Naive B cell (primary cell): ENCODE results near the gene FAM177B. TPM values are rescaled to one million over a fixed set of nuclear protein-coding genes. Genes with fewer than 3 reads are reported as not detected.

Source experiments
- ATAC-seq, 2 donors: fragments of 150-1000 bp; cut with Tn5 transposase; 2 replicates each; pipeline ENCODE4 v1.10.0; 2021; ENCODE audit warnings: low read depth in 2 of 2, mild to moderate bottlenecking in 2 of 2, moderate library complexity in 2 of 2
- DNase-seq: peaks from one replicate; pipeline ENCODE4 v3.0.0; 2022
- H3K27ac Mint-ChIP-seq, 6 donors: one replicate each; pipeline ENCODE4 v1.8.0; 2020 to 2022; ENCODE audit warnings: mild to moderate bottlenecking in 6 of 6, mixed read lengths in 6 of 6, moderate library complexity in 5 of 6, inconsistent platforms in 2 of 6
- H3K27me3 Mint-ChIP-seq, 3 donors: one replicate each; pipeline ENCODE4 v1.8.0; 2021 to 2022; ENCODE audit warnings: mixed read lengths in 3 of 3, mild to moderate bottlenecking in 1 of 3
- H3K36me3 Mint-ChIP-seq, 2 donors: one replicate each; pipeline ENCODE4 v1.8.0; 2020 to 2022; ENCODE audit warnings: mixed read lengths in 2 of 2, inconsistent platforms in 1 of 2, mild to moderate bottlenecking in 1 of 2
- H3K4me1 Mint-ChIP-seq, 3 donors: one replicate each; pipeline ENCODE4 v1.8.0; 2020 to 2022; ENCODE audit warnings: mixed read lengths in 3 of 3, inconsistent platforms in 1 of 3, mild to moderate bottlenecking in 1 of 3, moderate library complexity in 1 of 3
- H3K4me3 Mint-ChIP-seq, 8 donors: one replicate each; pipeline ENCODE4 v1.8.0; 2020 to 2022; ENCODE audit warnings: mild to moderate bottlenecking in 8 of 8, mixed read lengths in 8 of 8, moderate library complexity in 8 of 8, inconsistent platforms in 2 of 8
- H3K9me3 Mint-ChIP-seq, 7 donors: one replicate each; pipeline ENCODE4 v1.8.0; 2020 to 2022; ENCODE audit warnings: mixed read lengths in 7 of 7, mild to moderate bottlenecking in 5 of 7, inconsistent platforms in 2 of 7, moderate library complexity in 1 of 7
- polyA plus RNA-seq, 6 donors: library from polyadenylated mRNA; unstranded; fragments of 300-500 nt; fragmentation: Illumina TruSeq; gene quantifications; one replicate each; pipeline ENCODE4 v1.2.3, GENCODE V29; 2021; ENCODE audit warnings: low read depth in 6 of 6

The FAM177B gene
- polyA plus RNA-seq, 6 donors from 2014 or later: 38.4 to 120 (median 66.8) TPM

DNA sequence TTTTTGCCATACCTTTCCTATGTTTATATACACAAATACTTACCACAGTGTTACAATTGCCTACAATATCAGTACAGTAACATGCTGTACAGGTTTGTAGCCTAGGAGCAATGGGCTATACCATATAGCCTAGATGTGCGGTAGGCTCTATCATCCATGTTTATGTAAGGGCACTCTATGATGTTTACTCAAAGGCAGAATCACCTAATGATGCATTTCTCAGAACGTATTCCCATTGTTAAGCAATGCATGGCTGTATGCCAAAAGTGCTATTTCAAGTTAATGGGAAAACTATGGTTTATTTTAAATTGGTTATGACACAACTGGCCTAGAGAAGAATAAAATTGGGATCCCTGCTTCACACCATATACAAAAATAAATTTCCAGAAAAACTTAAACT lies 41.0 kb downstream of the FAM177B start:
- DNase-seq (no peak), ATAC-seq (no peak)
- Mint-ChIP-seq H3K4me1 (peaks cover 24 to 36% (median 28%) of the 10 kb centered on the region in 3 donors), H3K36me3 (no peaks in the 10 kb centered on the region), H3K9me3 (peaks cover 0 to 7% (median 1%) of the 10 kb centered on the region in 7 donors), H3K27me3 (no peaks in the 10 kb centered on the region), H3K4me3 (no peak overlapping the region), H3K27ac (no peak overlapping the region)

DNA sequence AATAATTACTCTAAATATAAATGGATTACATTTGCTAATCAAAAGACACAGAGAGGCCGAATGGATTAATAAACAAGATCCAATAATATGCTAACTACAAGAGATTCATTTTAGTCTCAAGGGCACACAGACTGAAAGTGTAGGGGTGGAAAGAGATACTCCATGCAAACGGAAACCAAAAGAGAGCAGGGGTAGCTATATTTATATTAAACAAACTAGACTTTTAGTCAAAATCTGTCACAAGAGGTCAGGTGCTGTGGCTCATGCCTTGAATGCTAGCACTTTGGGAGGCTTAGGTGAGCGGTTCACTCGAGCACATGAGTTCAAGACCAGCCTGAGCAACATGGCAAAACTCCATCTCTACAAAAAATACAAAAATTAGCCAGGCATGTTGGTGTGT lies 44.2 kb downstream of the FAM177B start:
- Mint-ChIP-seq H3K4me1 (peaks cover 25 to 47% (median 32%) of the 10 kb centered on the region in 3 donors), H3K4me3 (no peak overlapping the region), H3K27ac (no peak overlapping the region), H3K36me3 (no peaks in the 10 kb centered on the region), H3K27me3 (no peaks in the 10 kb centered on the region), H3K9me3 (peaks cover 0 to 5% (median 0%) of the 10 kb centered on the region in 7 donors)
- DNase-seq: no peak
- no peak for ATAC-seq

DNA sequence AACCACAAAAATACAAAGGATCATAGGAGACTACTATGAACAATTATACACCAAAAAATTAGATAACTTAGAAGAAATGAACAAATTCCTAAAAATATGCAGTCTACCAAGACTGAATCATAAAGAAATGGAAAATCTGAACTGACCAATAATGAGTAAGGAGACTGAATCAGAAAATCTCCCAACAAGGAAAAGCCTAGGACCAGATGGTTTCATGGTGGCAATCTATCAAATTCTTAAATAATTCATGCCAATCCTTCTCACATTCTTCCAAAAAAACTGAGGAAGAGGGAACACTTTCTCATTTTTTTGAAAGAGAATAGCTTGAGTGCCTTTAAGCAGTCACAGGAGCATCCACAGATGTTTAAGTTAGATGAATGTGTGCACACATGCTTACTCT lies 46.0 kb downstream of the FAM177B start:
- H3K9me3 Mint-ChIP-seq: peaks cover 0 to 5% (median 0%) of the 10 kb centered on the region in 7 donors
- H3K4me3 Mint-ChIP-seq: no peak overlapping the region
- no peak overlapping the region for H3K27ac Mint-ChIP-seq
- H3K36me3 Mint-ChIP-seq: no peaks in the 10 kb centered on the region
- no peaks in the 10 kb centered on the region for H3K27me3 Mint-ChIP-seq
- H3K4me1 Mint-ChIP-seq: peaks cover 36 to 52% (median 42%) of the 10 kb centered on the region in 3 donors
- no peak for DNase-seq
- ATAC-seq: no peak

DNA sequence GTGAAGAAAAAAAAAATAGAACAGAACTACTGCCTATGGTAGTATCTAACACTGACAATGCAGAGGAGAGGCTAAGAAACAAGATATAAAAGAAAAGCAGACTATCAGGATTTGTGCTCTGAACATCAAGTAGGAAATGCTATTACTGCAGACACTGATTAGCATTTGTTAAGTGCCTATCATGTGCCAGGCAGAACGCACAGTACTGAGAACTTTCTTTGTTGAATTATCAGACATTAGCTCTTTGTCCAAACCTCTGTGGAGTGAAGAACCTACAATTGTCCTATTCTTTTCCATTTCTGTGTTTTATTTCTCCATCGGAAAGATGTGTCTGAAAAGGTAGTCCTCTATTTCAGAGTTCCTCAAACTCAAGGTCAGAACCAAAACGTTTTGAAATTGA lies 47.4 kb downstream of the FAM177B start:
- peaks cover 1 to 9% (median 6%) of the 10 kb centered on the region in 7 donors for H3K9me3 Mint-ChIP-seq
- peaks cover 1 to 9% of the 10 kb centered on the region in 2 donors for H3K36me3 Mint-ChIP-seq
- H3K4me3 Mint-ChIP-seq: no peak overlapping the region
- ATAC-seq: no peak
- H3K27ac Mint-ChIP-seq: no peak overlapping the region
- DNase-seq: no peak
- H3K4me1 Mint-ChIP-seq: peaks cover 49 to 63% (median 52%) of the 10 kb centered on the region in 3 donors
- no peaks in the 10 kb centered on the region for H3K27me3 Mint-ChIP-seq

DNA sequence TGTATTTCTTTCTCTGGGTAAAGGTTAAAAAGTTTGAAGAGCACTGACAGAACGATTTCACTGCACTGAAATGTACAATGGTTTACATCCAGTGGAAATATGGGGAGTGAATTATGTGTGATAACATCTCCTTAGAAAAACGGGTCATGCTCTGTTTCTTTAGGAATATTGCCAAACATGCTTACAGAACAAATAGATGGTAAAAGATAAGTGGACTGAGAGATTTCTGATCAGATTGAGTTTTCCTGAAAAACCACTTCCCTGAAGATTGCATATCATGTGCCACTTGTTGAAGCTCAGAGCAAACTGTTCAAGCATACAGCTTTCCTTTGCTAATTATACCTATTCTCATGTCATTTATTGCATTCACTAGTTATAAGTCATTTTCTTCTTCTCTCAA lies 47.9 kb downstream of the FAM177B start:
- H3K36me3 Mint-ChIP-seq: peaks cover 7 to 15% of the 10 kb centered on the region in 2 donors
- peaks cover 54 to 69% (median 57%) of the 10 kb centered on the region in 3 donors for H3K4me1 Mint-ChIP-seq
- no peak for ATAC-seq

DNA sequence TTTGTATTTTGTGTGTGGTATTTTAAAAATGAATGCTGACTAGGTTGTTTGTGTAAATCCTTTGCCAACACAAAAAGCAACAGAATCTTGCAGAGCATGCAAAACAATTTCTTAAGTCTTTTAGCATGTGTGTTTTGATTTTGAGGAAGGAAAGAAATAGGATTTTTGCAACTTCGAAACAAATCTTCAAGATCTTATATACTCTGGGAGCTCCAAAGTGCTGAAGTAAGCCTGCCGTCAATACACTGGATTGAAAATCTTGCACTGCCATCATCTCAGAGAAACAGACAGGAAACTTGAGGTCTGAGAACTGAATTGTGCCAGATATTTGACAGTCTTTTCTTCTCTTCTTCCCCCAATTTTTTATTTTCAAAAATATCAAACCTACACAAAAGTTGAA lies 48.5 kb downstream of the FAM177B start:
- no peak overlapping the region for H3K4me3 Mint-ChIP-seq
- H3K36me3 Mint-ChIP-seq: peaks cover 7 to 21% of the 10 kb centered on the region in 2 donors

More for the DNA sequence above, 47.9 kb downstream of the FAM177B start:
- Mint-ChIP-seq H3K4me3 (peak overlapping the region in 2 of 8 donors; percentile 3 to 35), H3K9me3 (peaks cover 6 to 14% (median 11%) of the 10 kb centered on the region in 7 donors), H3K27ac (peak overlapping the region in 1 of 6 donors; percentile 21), H3K27me3 (no peaks in the 10 kb centered on the region)
- no peak for DNase-seq

DNA sequence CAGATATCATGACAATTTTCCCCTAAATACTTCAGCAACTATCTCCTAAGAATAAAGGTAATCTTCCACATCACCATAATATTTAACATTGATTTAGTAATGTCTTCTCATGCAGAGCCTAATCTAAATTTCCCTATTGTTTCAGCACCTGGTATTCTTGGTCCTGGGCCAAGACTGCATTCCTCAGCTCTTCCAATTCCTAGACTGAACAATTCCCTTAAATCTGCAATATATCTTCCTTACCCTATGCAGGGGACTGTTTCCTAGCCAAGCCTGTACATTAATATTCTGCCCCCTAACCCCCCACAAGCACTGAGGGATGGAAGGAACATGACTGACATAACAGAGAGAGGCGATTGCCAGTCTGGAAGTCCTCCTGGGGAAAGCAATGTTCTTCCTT lies 49.1 kb downstream of the FAM177B start:
- DNase-seq (no peak), ATAC-seq (no peak)
- Mint-ChIP-seq H3K27me3 (no peaks in the 10 kb centered on the region), H3K36me3 (peaks cover 7 to 23% of the 10 kb centered on the region in 2 donors), H3K4me3 (no peak overlapping the region), H3K4me1 (peaks cover 59 to 81% (median 66%) of the 10 kb centered on the region in 3 donors), H3K27ac (no peak overlapping the region), H3K9me3 (peaks cover 8 to 24% (median 15%) of the 10 kb centered on the region in 7 donors)

More for the DNA sequence above, 48.5 kb downstream of the FAM177B start:
- no peak for ATAC-seq
- DNase-seq: no peak
- no peak overlapping the region for H3K27ac Mint-ChIP-seq
- no peaks in the 10 kb centered on the region for H3K27me3 Mint-ChIP-seq
- peaks cover 53 to 75% (median 64%) of the 10 kb centered on the region in 3 donors for H3K4me1 Mint-ChIP-seq
- peaks cover 8 to 20% (median 15%) of the 10 kb centered on the region in 7 donors for H3K9me3 Mint-ChIP-seq

DNA sequence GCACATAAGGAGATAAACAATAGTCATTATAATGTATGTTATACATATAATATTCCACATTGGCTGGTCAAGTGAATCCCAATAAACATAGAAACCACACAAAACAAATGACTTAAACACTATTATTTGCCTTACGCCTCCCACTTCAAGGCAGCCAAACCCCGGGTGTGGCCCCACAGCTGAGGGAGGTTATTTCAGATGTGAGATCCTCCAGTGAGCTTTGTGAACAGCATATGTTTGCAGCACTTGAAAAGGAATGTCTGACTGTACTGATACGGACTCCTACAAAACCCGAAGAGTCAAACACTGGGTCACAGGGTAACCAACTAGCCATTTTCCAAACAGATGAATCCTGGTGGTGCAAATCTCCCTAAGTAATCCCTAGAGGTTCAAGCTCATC lies 50.7 kb downstream of the FAM177B start:
- ATAC-seq: no peak
- Mint-ChIP-seq H3K36me3 (peaks cover 7 to 23% of the 10 kb centered on the region in 2 donors), H3K9me3 (peaks cover 8 to 24% (median 15%) of the 10 kb centered on the region in 7 donors), H3K4me1 (peaks cover 64 to 89% (median 68%) of the 10 kb centered on the region in 3 donors), H3K27me3 (no peaks in the 10 kb centered on the region), H3K4me3 (peak overlapping the region in 2 of 8 donors; percentile 23 to 36), H3K27ac (peak overlapping the region in 2 of 6 donors; percentile 71 to 88)
- no peak for DNase-seq

DNA sequence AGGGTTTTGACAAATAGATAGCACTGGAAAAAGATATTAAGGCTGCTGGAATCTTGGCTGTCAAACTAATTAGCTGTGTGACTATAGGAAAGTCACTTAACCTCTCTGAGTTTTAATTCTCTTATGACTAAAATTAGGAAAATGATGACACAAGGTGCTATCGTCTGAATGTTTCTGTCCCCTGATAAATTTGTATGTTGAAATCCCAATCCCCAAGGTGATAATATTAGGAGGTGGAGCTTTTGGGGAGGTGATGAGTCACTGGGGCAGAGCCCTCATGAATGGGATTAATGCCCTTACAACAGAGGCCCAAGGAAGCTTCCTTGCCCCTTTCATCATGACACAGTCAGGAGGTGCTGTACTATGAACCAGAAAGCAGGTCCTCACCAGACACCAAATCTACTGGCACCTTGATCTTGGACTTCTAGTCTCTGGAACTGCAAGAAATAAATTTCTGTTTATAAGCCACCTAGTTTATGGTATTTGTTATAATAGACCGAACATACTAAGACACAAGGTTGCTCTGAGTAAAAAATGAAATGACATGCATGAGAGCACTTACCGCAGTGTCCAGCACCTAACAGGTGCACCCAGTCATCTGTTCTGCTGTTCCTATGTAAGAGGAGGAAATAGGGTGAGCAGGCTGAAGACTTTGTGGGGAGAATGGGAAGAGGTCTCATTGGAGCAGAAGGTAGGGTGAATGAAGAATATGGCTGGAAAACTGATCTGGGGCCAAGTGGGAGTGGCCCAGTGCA lies 51.6 kb downstream of the FAM177B start:
- Mint-ChIP-seq H3K27me3 (no peaks in the 10 kb centered on the region), H3K4me1 (peaks cover 67 to 92% (median 74%) of the 10 kb centered on the region in 3 donors), H3K4me3 (peak overlapping the region in 5 of 8 donors; percentile 23 to 62 (median 52)), H3K27ac (peak overlapping the region in 3 of 6 donors; percentile 10 to 30 (median 11)), H3K9me3 (peaks cover 8 to 24% (median 15%) of the 10 kb centered on the region in 7 donors), H3K36me3 (peaks cover 7 to 23% of the 10 kb centered on the region in 2 donors)
- no peak for ATAC-seq
- no peak for DNase-seq

DNA sequence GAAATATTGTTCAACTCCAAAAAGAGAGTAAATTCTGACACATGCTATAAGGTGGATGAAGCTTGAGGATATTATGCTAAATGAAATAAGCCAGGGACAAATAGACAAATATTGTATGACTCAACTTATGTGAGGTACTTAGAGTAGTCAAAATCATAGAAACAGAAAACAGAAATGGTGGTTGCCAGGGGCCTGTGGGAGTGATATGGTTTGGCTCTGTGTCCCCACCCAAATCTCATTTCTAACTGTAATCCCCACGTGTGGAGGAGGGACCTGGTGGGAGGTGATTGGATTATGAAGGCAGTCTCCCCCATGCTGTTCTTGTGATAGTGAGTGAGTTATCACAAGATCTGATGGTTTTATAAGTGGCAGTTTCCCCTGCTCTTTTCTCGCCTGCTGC lies 53.1 kb downstream of the FAM177B start:
- Mint-ChIP-seq H3K27ac (peak overlapping the region in 3 of 6 donors; percentile 11 to 74 (median 39)), H3K27me3 (no peaks in the 10 kb centered on the region), H3K4me3 (no peak overlapping the region), H3K9me3 (peaks cover 8 to 24% (median 15%) of the 10 kb centered on the region in 7 donors), H3K36me3 (peaks cover 7 to 23% of the 10 kb centered on the region in 2 donors), H3K4me1 (peaks cover 56 to 78% (median 63%) of the 10 kb centered on the region in 3 donors)
- ATAC-seq (no peak), DNase-seq (no peak)

DNA sequence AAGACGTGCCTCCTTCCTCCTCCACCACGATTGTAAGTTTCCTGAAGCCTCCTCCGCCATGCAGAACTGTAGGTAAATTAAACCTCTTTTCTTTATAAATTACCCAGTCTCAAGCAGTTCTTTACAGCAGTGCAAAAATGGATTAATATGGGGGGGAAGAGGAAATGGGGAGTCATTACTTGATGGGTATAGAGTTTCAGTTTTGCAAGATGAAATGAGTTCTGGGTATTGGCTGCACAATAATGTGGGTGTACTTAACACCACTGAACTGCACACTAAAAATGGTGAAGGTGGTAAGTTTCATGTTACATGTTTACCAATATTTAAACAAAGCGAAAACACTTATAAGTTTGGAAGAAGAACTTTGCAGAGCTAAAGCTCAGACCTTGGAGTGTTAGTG lies 53.5 kb downstream of the FAM177B start:
- H3K27ac Mint-ChIP-seq: peak overlapping the region in 4 of 6 donors; percentile 8 to 68 (median 25)
- no peak for ATAC-seq
- H3K9me3 Mint-ChIP-seq: peaks cover 8 to 24% (median 15%) of the 10 kb centered on the region in 7 donors
- peaks cover 52 to 74% (median 60%) of the 10 kb centered on the region in 3 donors for H3K4me1 Mint-ChIP-seq
- H3K27me3 Mint-ChIP-seq: no peaks in the 10 kb centered on the region
- H3K36me3 Mint-ChIP-seq: peaks cover 7 to 23% of the 10 kb centered on the region in 2 donors
- DNase-seq: no peak
- no peak overlapping the region for H3K4me3 Mint-ChIP-seq

DNA sequence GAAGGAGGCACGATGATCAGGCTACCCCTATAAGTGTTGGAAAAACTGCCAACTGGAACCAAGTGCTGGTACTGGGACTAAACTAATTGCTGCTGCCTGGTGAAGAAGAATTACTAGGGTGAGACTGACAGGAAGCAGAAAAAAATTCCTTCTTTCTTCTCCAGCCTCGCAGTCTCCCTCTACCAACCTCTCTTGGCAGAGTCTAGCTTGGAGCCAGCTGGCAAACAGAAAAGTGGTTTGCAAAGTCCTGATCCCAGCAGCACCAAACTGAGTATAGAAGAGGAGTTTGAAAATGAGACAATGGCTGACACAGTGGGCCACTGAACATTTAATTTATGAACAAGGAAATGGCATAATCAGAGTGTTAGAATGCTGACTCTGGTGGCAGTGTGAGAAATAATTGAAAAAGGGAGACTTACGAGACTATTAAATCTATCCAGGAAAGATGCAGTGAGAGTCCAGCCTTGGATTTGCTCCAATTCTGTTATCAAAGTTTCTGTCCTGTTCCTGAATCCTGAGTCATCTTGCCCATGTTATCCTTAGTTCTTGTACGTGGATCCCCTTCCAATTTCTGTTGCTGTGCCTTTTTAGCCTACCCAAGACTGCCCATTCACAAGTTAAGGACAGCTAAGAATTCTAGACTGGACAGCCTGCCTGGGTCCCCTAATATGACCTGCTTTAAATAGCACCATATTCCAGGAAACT lies 54.2 kb downstream of the FAM177B start:
- Mint-ChIP-seq H3K4me3 (no peak overlapping the region), H3K36me3 (peaks cover 7 to 23% of the 10 kb centered on the region in 2 donors), H3K27me3 (no peaks in the 10 kb centered on the region), H3K27ac (peak overlapping the region in 3 of 6 donors; percentile 11 to 54 (median 35)), H3K9me3 (peaks cover 8 to 24% (median 15%) of the 10 kb centered on the region in 7 donors), H3K4me1 (peaks cover 46 to 67% (median 57%) of the 10 kb centered on the region in 3 donors)
- no peak for ATAC-seq
- DNase-seq: no peak

DNA sequence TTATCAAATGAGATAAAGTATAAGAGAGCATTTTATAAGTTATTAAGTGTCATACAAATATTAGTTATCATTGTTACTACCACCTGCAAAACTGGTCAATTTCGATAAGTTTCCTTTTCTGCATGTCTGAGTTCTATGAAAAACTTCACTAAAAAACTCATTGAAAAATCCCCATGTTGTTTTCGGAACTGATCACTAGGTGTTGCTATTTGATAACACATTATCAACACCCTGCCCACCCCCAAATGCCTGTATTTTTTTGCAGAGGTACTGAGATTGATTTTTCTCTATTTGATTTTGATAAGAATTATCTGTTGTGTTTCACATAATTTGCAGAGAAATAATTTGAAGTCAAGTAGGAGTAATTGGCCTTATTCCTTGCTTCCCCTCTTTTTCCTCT lies 55.7 kb downstream of the FAM177B start:
- Mint-ChIP-seq H3K36me3 (peaks cover 7 to 23% of the 10 kb centered on the region in 2 donors), H3K4me1 (peaks cover 34 to 56% (median 47%) of the 10 kb centered on the region in 3 donors), H3K27ac (peak overlapping the region in 3 of 6 donors; percentile 35 to 80 (median 74)), H3K9me3 (peaks cover 8 to 24% (median 15%) of the 10 kb centered on the region in 7 donors), H3K4me3 (no peak overlapping the region), H3K27me3 (no peaks in the 10 kb centered on the region)
- peak; percentile 42 for DNase-seq
- peak; percentile 32 to 48 for ATAC-seq
